ENCODE results near the gene PGLYRP4. TPM values are rescaled to one million over a fixed set of nuclear protein-coding genes. Genes with fewer than 3 reads are reported as not detected.

The PGLYRP4 gene
- total RNA-seq, 1 experiment from 2014 or later: not detected

- BruUV-seq (replicated peaks): no TSS peak
- Histone ChIP-seq H3K79me2 (ENCODE audit: low read depth) (no peaks in the 10 kb centered on the region), H3F3A (ENCODE audit: insufficient read depth, low read depth) (peaks cover 5% of the 10 kb centered on the region; the same call in 1 of the 2 replicates), H4K20me1 (ENCODE audit: insufficient read depth) (no peaks in the 10 kb centered on the region), H3K4me1 (replicated peaks; ENCODE audit: insufficient read depth) (peaks cover 36% of the 10 kb centered on the region), H3K4me2 (no peak overlapping the region), H2AFZ (no peak overlapping the region), H3K9me3 (ENCODE audit: insufficient read depth, low read depth) (no peaks in the 10 kb centered on the region), H3K27me3 (ENCODE audit: insufficient read depth, low read depth) (no peaks in the 10 kb centered on the region), H3K9me2 (ENCODE audit: insufficient read depth) (no peaks in the 10 kb centered on the region), H3K4me3 (no peak overlapping the region), H3K36me3 (ENCODE audit: low read depth) (no peaks in the 10 kb centered on the region), H3K27ac (no peak overlapping the region)
- no peak for TF ChIP-seq EZH2 (IDR thresholded peaks at IDR 0.05; ENCODE audit: low read depth)
- no peak for TF ChIP-seq CTCF (conservative IDR thresholded peaks at IDR 0.05)
- intact Hi-C loops (cut with micrococcal nuclease; ENCODE audit: unreplicated experiment): no loop called here
- no peak for DNase-seq
- ChIA-PET POLR2A (ENCODE audit: unreplicated experiment) (no interaction called here), CTCF (no interaction called here)
These were observed 47.8 kb upstream of the PGLYRP4 start for GRCh38 chr1:153396461-153396860.

GRCh38 chr1:153395776-153396175, 47.1 kb upstream of the PGLYRP4 start:
- Histone ChIP-seq H3K36me3 (ENCODE audit: low read depth) (no peaks in the 10 kb centered on the region), H3K4me1 (replicated peaks; ENCODE audit: insufficient read depth) (peaks cover 43% of the 10 kb centered on the region), H3K79me2 (ENCODE audit: low read depth) (no peaks in the 10 kb centered on the region), H3F3A (ENCODE audit: insufficient read depth, low read depth) (peaks cover 9% of the 10 kb centered on the region; the same call in 1 of the 2 replicates), H3K4me2 (no peak overlapping the region), H3K4me3 (no peak overlapping the region), H3K9me3 (ENCODE audit: insufficient read depth, low read depth) (no peaks in the 10 kb centered on the region), H4K20me1 (ENCODE audit: insufficient read depth) (no peaks in the 10 kb centered on the region), H3K27me3 (ENCODE audit: insufficient read depth, low read depth) (no peaks in the 10 kb centered on the region), H3K9me2 (ENCODE audit: insufficient read depth) (no peaks in the 10 kb centered on the region), H3K27ac (no peak overlapping the region), H2AFZ (no peak overlapping the region)
- TF ChIP-seq EZH2 (IDR thresholded peaks at IDR 0.05; ENCODE audit: low read depth) (no peak), CTCF (conservative IDR thresholded peaks at IDR 0.05) (no peak)
- intact Hi-C loops (cut with micrococcal nuclease; ENCODE audit: unreplicated experiment): no loop called here
- CTCF ChIA-PET: no interaction called here
- no peak for DNase-seq
- no TSS peak for BruUV-seq (replicated peaks)
- POLR2A ChIA-PET (ENCODE audit: unreplicated experiment): no interaction called here

- no TSS peak for BruUV-seq (replicated peaks)
- DNase-seq: no peak
- no peak overlapping the region for H3K4me3 ChIP-seq
- ChIA-PET POLR2A (ENCODE audit: unreplicated experiment) (no interaction called here), CTCF (no interaction called here)
- intact Hi-C loops (cut with micrococcal nuclease; ENCODE audit: unreplicated experiment): no loop called here
- no peaks in the 10 kb centered on the region for H3K36me3 ChIP-seq (ENCODE audit: low read depth)
- H3K27ac ChIP-seq: no peak overlapping the region
- H3K4me1 ChIP-seq (replicated peaks; ENCODE audit: insufficient read depth): peaks cover 48% of the 10 kb centered on the region
- H4K20me1 ChIP-seq (ENCODE audit: insufficient read depth): no peaks in the 10 kb centered on the region
- H3K79me2 ChIP-seq (ENCODE audit: low read depth): no peaks in the 10 kb centered on the region
- H2AFZ ChIP-seq: no peak overlapping the region
- no peaks in the 10 kb centered on the region for H3K27me3 ChIP-seq (ENCODE audit: insufficient read depth, low read depth)
- TF ChIP-seq EZH2 (IDR thresholded peaks at IDR 0.05; ENCODE audit: low read depth): no peak
- no peak for TF ChIP-seq CTCF (conservative IDR thresholded peaks at IDR 0.05)
- H3F3A ChIP-seq (ENCODE audit: insufficient read depth, low read depth): peaks cover 9% of the 10 kb centered on the region; the same call in 1 of the 2 replicates
- no peaks in the 10 kb centered on the region for H3K9me2 ChIP-seq (ENCODE audit: insufficient read depth)
- H3K9me3 ChIP-seq (ENCODE audit: insufficient read depth, low read depth): no peaks in the 10 kb centered on the region
- H3K4me2 ChIP-seq: 0 out of 2 replicates have a peak overlapping the region, but pooled peaks have one; percentile 9
These were observed 46.6 kb upstream of the PGLYRP4 start for GRCh38 chr1:153395136-153395685.

Measured in PC-9 (cell line).